ENCODE results near the gene SPACA6. TPM values are rescaled to one million over a fixed set of nuclear protein-coding genes. Genes with fewer than 3 reads are reported as not detected.

SPACA6 gene
- total and polyA plus RNA-seq, 8 donors, result 13.5 to 27.3 (median 20.1) TPM

GRCh38 chr19:51719251-51719988 is 26.3 kb downstream of the SPACA6 start:
- intact Hi-C loops (cut with DNase I), result no loop called here
- peaks cover 34 to 89% of the 10 kb centered on the region in 2 donors for H3K27me3 ChIP-seq
- DNase-seq, result no peak
- H3K4me1 ChIP-seq, result peaks cover 0 to 6% of the 10 kb centered on the region in 2 donors
- TF ChIP-seq CTCF (IDR thresholded peaks at IDR 0.05), result no peak
- peak overlapping the region in 1 of 2 donors; percentile 11 for H3K4me3 ChIP-seq
- H3K27ac ChIP-seq, result no peak overlapping the region
- no peak for ATAC-seq
- H3K36me3 ChIP-seq, result no peaks in the 10 kb centered on the region
- no peaks in the 10 kb centered on the region for H3K9me3 ChIP-seq

DNA sequence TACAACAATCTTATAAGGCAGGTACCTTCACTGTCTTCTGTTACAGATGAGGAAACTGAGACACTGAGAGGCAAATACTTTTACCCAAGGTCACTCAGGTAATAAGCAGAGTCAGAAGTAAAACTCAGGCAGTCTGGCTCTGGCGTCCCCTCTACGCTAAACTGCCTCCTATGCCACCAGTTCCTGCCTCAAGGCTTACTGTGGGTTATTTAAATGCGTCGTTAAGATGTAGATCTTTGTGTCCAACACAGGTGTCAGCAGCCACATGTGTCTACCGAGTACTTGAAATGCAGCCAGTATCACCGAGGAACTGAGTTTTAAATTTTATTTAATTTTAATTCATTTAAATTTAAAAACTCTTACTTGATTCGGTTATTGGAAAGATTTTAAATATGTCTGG is 28.8 kb downstream of the SPACA6 start:
- Histone ChIP-seq H3K27ac (no peak overlapping the region), H3K4me1 (peaks cover 0 to 6% of the 10 kb centered on the region in 2 donors), H3K36me3 (no peaks in the 10 kb centered on the region), H3K9me3 (no peaks in the 10 kb centered on the region), H3K4me3 (no peak overlapping the region), H3K27me3 (peaks cover 41 to 97% of the 10 kb centered on the region in 2 donors)
- ATAC-seq, result no peak
- no peak for DNase-seq
- no peak for TF ChIP-seq CTCF (IDR thresholded peaks at IDR 0.05)
- intact Hi-C loops (cut with DNase I), result no loop called here

GRCh38 chr19:51722492-51722891 is 29.4 kb downstream of the SPACA6 start:
- H3K27me3 ChIP-seq, result peaks cover 41 to 97% of the 10 kb centered on the region in 2 donors
- DNase-seq, result no peak
- intact Hi-C loops (cut with DNase I), result no loop called here

DNA sequence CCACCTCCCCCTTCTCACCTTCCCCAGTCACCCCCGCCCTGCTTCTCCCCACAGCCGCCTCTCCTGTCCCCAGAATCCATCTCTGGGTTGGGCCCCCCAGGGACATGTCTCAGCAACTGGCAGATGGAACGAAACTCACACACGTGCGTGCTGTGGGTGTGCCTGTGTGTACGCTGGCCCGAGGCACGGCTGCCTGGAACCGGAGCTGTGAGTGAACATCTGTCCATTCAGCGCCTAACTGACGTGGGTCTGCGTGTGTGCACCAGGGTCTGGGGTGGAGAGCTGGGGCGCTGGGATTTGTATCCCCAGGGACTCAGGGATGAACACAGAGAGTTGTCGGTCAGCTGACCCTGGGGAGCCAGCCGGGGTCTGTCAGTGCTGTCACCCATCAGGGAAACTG is 31.4 kb downstream of the SPACA6 start:
- H3K36me3 ChIP-seq, result no peaks in the 10 kb centered on the region
- peaks cover 0 to 3% of the 10 kb centered on the region in 2 donors for H3K4me1 ChIP-seq
- TF ChIP-seq CTCF (IDR thresholded peaks at IDR 0.05), result no peak
- ATAC-seq, result peak; percentile 9
- H3K4me3 ChIP-seq, result no peak overlapping the region
- H3K27ac ChIP-seq, result no peak overlapping the region
- H3K27me3 ChIP-seq, result peaks cover 28 to 97% of the 10 kb centered on the region in 2 donors
- intact Hi-C loops (cut with DNase I), result no loop called here
- H3K9me3 ChIP-seq, result no peaks in the 10 kb centered on the region
- DNase-seq, result no peak

More at GRCh38 chr19:51722492-51722891, 29.4 kb downstream of the SPACA6 start:
- H3K36me3 ChIP-seq, result no peaks in the 10 kb centered on the region
- ATAC-seq, result no peak
- no peak overlapping the region for H3K4me3 ChIP-seq
- TF ChIP-seq CTCF (IDR thresholded peaks at IDR 0.05), result no peak
- H3K9me3 ChIP-seq, result no peaks in the 10 kb centered on the region
- H3K4me1 ChIP-seq, result peaks cover 0 to 6% of the 10 kb centered on the region in 2 donors
- no peak overlapping the region for H3K27ac ChIP-seq

GRCh38 chr19:51726049-51726448 is 32.9 kb downstream of the SPACA6 start:
- ATAC-seq, result peak; percentile 82
- H3K27ac ChIP-seq, result no peak overlapping the region
- no peak for TF ChIP-seq CTCF (IDR thresholded peaks at IDR 0.05)
- peaks cover 0 to 6% of the 10 kb centered on the region in 2 donors for H3K9me3 ChIP-seq
- no peak overlapping the region for H3K4me3 ChIP-seq
- peaks cover 14 to 91% of the 10 kb centered on the region in 2 donors for H3K27me3 ChIP-seq
- H3K36me3 ChIP-seq, result no peaks in the 10 kb centered on the region
- intact Hi-C loops (cut with DNase I), result no loop called here
- H3K4me1 ChIP-seq, result no peaks in the 10 kb centered on the region
- DNase-seq, result peak in 1 of 4 donors; percentile 39

Data from left lung (tissue), 10 donors.